ENCODE measurements around the gene RBM18. TPM values are rescaled to one million over a fixed set of nuclear protein-coding genes. Genes with fewer than 3 reads are reported as not detected.

Gene RBM18
- polyA plus RNA-seq, 1 donor from 2014 or later, result 48.8 TPM

- H3K36me3 ChIP-seq (ENCODE audit: insufficient read depth, low read length), result peaks cover 3% of the 10 kb centered on the region
- H3K27ac ChIP-seq (ENCODE audit: low read length), result no peak overlapping the region
Observed at GRCh38 chr9:122244349-122244748, 20.3 kb downstream of the RBM18 start.

GRCh38 chr9:122239722-122240121 is 24.9 kb downstream of the RBM18 start:
- Histone ChIP-seq H3K4me3 (ENCODE audit: low read length) (no peak overlapping the region), H3K79me2 (replicated peaks; ENCODE audit: insufficient read depth, low read length) (no peaks in the 10 kb centered on the region), H3K9me2 (ENCODE audit: insufficient read depth, low read length) (no peaks in the 10 kb centered on the region), H4K20me1 (ENCODE audit: insufficient read depth) (no peaks in the 10 kb centered on the region), H3K9ac (ENCODE audit: low read length) (no peak overlapping the region), H3K36me3 (ENCODE audit: insufficient read depth, low read length) (peaks cover 2% of the 10 kb centered on the region), H2AFZ (ENCODE audit: low read depth, low read length) (no peak overlapping the region), H3K27me3 (ENCODE audit: insufficient read depth, low read depth, low read length) (no peaks in the 10 kb centered on the region), H3K27ac (ENCODE audit: low read length) (no peak overlapping the region), H3K4me2 (ENCODE audit: low read length) (no peak overlapping the region), H3K9me3 (ENCODE audit: low read length) (no peaks in the 10 kb centered on the region), H3F3A (ENCODE audit: insufficient read depth, low read length, poor library complexity, severe bottlenecking) (no peaks in the 10 kb centered on the region)
- TF ChIP-seq MXI1 (conservative IDR thresholded peaks at IDR 0.05; ENCODE audit: poor library complexity, severe bottlenecking), result no peak
- TF ChIP-seq POLR2AphosphoS5 (IDR thresholded peaks at IDR 0.05), result no peak
- TF ChIP-seq EP300 (conservative IDR thresholded peaks at IDR 0.05; ENCODE audit: poor library complexity, severe bottlenecking), result no peak
- TF ChIP-seq RAD21 (conservative IDR thresholded peaks at IDR 0.05), result no peak
- TF ChIP-seq REST (IDR thresholded peaks at IDR 0.05; ENCODE audit: borderline replicate concordance), result no peak
- no peak for TF ChIP-seq SMC3 (conservative IDR thresholded peaks at IDR 0.05; ENCODE audit: poor library complexity)
- TF ChIP-seq, protein P1, sequence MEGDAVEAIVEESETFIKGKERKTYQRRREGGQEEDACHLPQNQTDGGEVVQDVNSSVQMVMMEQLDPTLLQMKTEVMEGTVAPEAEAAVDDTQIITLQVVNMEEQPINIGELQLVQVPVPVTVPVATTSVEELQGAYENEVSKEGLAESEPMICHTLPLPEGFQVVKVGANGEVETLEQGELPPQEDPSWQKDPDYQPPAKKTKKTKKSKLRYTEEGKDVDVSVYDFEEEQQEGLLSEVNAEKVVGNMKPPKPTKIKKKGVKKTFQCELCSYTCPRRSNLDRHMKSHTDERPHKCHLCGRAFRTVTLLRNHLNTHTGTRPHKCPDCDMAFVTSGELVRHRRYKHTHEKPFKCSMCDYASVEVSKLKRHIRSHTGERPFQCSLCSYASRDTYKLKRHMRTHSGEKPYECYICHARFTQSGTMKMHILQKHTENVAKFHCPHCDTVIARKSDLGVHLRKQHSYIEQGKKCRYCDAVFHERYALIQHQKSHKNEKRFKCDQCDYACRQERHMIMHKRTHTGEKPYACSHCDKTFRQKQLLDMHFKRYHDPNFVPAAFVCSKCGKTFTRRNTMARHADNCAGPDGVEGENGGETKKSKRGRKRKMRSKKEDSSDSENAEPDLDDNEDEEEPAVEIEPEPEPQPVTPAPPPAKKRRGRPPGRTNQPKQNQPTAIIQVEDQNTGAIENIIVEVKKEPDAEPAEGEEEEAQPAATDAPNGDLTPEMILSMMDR (IDR thresholded peaks at IDR 0.05; ENCODE audit: poor library complexity, severe bottlenecking), result no peak
- TF ChIP-seq TAF1 (IDR thresholded peaks at IDR 0.05; ENCODE audit: low read depth), result no peak

More at GRCh38 chr9:122244349-122244748, 20.3 kb downstream of the RBM18 start:
- Histone ChIP-seq H2AFZ (ENCODE audit: low read depth, low read length) (no peak overlapping the region), H3K4me3 (ENCODE audit: low read length) (no peak overlapping the region), H3K4me2 (ENCODE audit: low read length) (no peak overlapping the region), H3K79me2 (replicated peaks; ENCODE audit: insufficient read depth, low read length) (no peaks in the 10 kb centered on the region), H3K9me3 (ENCODE audit: low read length) (no peaks in the 10 kb centered on the region), H4K20me1 (ENCODE audit: insufficient read depth) (no peaks in the 10 kb centered on the region), H3K9me2 (ENCODE audit: insufficient read depth, low read length) (no peaks in the 10 kb centered on the region), H3K27me3 (ENCODE audit: insufficient read depth, low read depth, low read length) (no peaks in the 10 kb centered on the region), H3K9ac (ENCODE audit: low read length) (no peak overlapping the region), H3F3A (ENCODE audit: insufficient read depth, low read length, poor library complexity, severe bottlenecking) (no peaks in the 10 kb centered on the region)
- TF ChIP-seq POLR2AphosphoS5 (IDR thresholded peaks at IDR 0.05) (no peak), REST (IDR thresholded peaks at IDR 0.05; ENCODE audit: borderline replicate concordance) (no peak), TAF1 (IDR thresholded peaks at IDR 0.05; ENCODE audit: low read depth) (no peak), EP300 (conservative IDR thresholded peaks at IDR 0.05; ENCODE audit: poor library complexity, severe bottlenecking) (no peak), SMC3 (conservative IDR thresholded peaks at IDR 0.05; ENCODE audit: poor library complexity) (no peak), MXI1 (conservative IDR thresholded peaks at IDR 0.05; ENCODE audit: poor library complexity, severe bottlenecking) (no peak), RAD21 (conservative IDR thresholded peaks at IDR 0.05) (no peak), EZH2 (IDR thresholded peaks at IDR 0.05; ENCODE audit: borderline replicate concordance, insufficient read depth, low read length, poor library complexity, severe bottlenecking) (no peak)
- TF ChIP-seq, protein P1 (IDR thresholded peaks at IDR 0.05; ENCODE audit: poor library complexity, severe bottlenecking), result no peak
